Spleen (tissue), 7 donors: ENCODE measurements around the gene FAAP24.
"Not testable (repeated sequence)": the region's sequence is repeated elsewhere in the genome, so short reads cannot be mapped to it uniquely, and the experiment has no call there.

Experiments used
- CTCF ChIP-seq, 11 experiments: fragments of 200-600 bp in 7 of 11; fragments of 450-650 bp in 4 of 11; sonication (generic) in 4 of 11; IDR thresholded peaks in 8 of 11; conservative IDR thresholded peaks in 3 of 11; 1 replicate in 7 of 11; 2 replicates in 4 of 11; pipeline versions ENCODE4 v1.4.0 to v1.8.0; 2016 to 2021; ENCODE audit warnings: antibody characterized with exemption in 11 of 11, inconsistent platforms in 4 of 11, mild to moderate bottlenecking in 1 of 11
- POLR2A ChIP-seq, 3 donors: fragments of 450-650 bp; IDR thresholded peaks; one replicate each; pipeline ENCODE4 v1.5.1; 2017; ENCODE audit warnings: antibody characterized with exemption in 3 of 3, mild to moderate bottlenecking in 1 of 3
- POLR2AphosphoS5 ChIP-seq, 3 donors: sonication (generic); formaldehyde crosslinking; IDR thresholded peaks; one replicate each; pipeline ENCODE4 v1.5.1; 2017; ENCODE audit warnings: antibody characterized with exemption in 3 of 3
- donor health status: DM: no; HTN: no; CAD: no; lungs with moderate emphysema.
- donor health status: DM: no; HTN: no; CAD: no.
- donor health status: DM: no; HTN: no; CAD: no.

- not testable (repeated sequence) for TF ChIP-seq POLR2A (IDR thresholded peaks at IDR 0.05); CTCF (IDR thresholded peaks at IDR 0.05 in 8 of 11, conservative IDR thresholded peaks at IDR 0.05 in 3 of 11); POLR2AphosphoS5 (IDR thresholded peaks at IDR 0.05)
Observed at GRCh38 chr19:32979807-32980206, 7.8 kb downstream of the FAAP24 start.
